ENCODE data around the gene MYRIP.

DNA sequence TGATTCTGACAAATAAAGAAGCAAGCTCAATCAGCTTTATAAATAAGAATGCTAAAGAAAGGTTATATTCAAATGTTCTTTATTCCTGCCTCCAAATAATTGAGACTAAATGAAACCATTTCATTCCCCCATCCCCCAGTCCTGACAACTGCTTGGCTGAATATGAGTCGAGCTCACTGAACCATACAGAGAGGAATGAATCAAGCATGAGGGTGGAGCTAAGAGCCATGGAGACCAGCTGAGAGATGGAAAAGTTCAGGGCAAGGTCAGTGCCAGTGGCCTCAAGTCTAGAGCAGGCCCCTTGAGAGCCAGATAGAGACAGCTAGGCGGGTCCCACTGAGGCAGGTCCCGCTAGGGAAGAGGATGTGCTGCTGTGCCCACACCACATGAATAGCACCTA, 311.4 kb downstream of the MYRIP start:
- TF ChIP-seq CTCF (IDR thresholded peaks at IDR 0.05; ENCODE audit: low read depth, low read length, poor library complexity, severe bottlenecking) (no peak), EZH2phosphoT487 (IDR thresholded peaks at IDR 0.05; ENCODE audit: borderline replicate concordance, low read length) (no peak)

Data from DOHH2 (cell line).